PC-3 (cell line): ENCODE data around the gene FBXL13.
"Not testable (repeated sequence)": the region's sequence is repeated elsewhere in the genome, so short reads cannot be mapped to it uniquely, and the experiment has no call there.

Source experiments
- EZH2 ChIP-seq: fragments of 300-600 bp; sonication (generic); IDR thresholded peaks from one replicate; pipeline ENCODE4 v1.6.1; 2017; ENCODE audit warnings: antibody characterized with exemption, mild to moderate bottlenecking, low read length; ENCODE audit not compliant: unreplicated experiment
- EZH2phosphoT487 ChIP-seq: fragments of 300-600 bp; sonication (generic); IDR thresholded peaks from 2 replicates; pipeline ENCODE4 v1.6.1; 2018; ENCODE audit warnings: mild to moderate bottlenecking, antibody characterized with exemption, low read length, borderline replicate concordance
- TF ChIP-seq, protein P1 (sequence below): fragments of 300-600 bp; sonication (generic); conservative IDR thresholded peaks from 2 replicates; pipeline ENCODE4 v1.5.1; 2017; ENCODE audit warnings: antibody characterized with exemption, low read depth, mild to moderate bottlenecking, low read length

DNA sequence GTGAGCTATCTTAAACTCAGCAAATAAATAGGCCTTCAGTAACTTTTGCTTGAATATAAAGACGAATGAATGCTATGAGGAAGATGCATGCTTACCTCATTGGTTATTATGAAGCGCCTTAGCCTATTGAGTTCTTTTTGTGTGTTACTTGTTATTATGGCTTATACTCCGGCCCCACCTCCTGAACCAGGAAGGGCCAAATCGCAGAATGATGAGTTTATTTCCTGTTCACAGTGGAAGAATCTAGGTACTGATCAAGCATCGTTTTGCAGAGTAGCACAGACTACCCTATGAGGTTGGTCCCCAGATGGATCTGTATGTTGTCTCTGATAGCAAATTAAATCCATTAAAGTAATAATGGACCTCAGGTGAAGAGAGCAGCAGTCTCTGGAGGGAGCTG lies 283.2 kb downstream of the FBXL13 start:
- TF ChIP-seq, protein P1, sequence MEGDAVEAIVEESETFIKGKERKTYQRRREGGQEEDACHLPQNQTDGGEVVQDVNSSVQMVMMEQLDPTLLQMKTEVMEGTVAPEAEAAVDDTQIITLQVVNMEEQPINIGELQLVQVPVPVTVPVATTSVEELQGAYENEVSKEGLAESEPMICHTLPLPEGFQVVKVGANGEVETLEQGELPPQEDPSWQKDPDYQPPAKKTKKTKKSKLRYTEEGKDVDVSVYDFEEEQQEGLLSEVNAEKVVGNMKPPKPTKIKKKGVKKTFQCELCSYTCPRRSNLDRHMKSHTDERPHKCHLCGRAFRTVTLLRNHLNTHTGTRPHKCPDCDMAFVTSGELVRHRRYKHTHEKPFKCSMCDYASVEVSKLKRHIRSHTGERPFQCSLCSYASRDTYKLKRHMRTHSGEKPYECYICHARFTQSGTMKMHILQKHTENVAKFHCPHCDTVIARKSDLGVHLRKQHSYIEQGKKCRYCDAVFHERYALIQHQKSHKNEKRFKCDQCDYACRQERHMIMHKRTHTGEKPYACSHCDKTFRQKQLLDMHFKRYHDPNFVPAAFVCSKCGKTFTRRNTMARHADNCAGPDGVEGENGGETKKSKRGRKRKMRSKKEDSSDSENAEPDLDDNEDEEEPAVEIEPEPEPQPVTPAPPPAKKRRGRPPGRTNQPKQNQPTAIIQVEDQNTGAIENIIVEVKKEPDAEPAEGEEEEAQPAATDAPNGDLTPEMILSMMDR = not testable (repeated sequence)
- TF ChIP-seq EZH2phosphoT487, EZH2: not testable (repeated sequence)
